GM18907 (cell line): ENCODE results near the gene CALHM2.

Experiments
- ATAC-seq: cut with Tn5 transposase; IDR thresholded peaks from one replicate; pipeline ENCODE4 v1.9.1; 2021; ENCODE audit warnings: mild to moderate bottlenecking, moderate library complexity; ENCODE audit not compliant: unreplicated experiment

The CALHM2 gene

DNA sequence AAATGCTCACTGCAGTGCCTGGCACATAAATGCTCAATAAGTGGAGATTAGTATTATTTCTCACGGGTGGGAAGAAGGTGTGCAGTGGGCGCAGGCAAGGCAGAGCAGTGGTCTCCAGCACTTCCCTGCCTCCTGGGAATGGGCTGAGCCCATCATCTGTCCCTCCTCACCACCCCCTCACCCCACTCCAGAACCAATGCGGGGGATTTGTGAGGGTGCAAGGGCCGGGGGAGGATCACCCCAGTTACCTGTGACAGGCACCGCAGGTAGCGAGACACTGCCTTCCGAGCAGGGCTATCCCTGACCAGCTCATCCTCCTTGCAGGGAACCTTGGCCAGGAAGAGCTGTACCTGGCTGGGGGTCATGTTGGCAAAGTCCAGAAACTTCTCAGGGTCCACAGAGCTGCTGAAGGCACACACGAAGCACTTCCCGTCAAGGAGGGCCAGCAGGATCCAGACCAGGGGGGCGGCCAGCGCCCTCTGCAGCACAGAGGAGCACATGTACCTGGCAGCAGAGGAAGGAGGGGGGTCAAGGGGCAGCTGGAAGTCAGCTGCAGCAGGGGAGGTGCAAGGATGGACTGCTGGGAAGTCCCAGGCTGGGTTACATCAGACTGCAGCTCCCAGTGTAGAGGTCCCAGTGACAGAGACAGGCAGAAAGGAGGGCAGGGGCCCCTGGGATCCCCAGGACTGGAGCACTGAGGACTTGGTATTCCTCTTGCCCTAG lies 24.0 kb upstream of the CALHM2 start:
- ATAC-seq = no peak

DNA sequence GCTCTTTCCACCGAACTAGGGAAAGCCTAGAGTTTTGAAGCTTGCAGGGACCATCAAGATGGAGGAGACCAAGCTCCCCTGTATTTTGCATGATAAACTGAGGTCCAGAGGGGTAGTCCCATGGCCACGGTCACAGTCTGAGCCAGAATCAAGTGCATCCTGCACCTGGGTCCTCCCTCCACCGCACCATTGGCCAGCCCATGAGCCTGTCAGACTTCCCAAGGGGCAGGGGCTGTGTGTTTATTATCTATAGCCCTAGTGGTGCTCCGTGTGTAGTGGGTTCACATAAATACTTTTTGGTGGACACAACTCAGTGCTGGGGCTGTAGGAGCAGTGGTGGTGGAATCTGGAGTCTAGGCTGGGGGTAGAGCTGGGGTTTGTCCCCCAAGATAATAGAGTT lies 23.3 kb upstream of the CALHM2 start:
- no peak for ATAC-seq

DNA sequence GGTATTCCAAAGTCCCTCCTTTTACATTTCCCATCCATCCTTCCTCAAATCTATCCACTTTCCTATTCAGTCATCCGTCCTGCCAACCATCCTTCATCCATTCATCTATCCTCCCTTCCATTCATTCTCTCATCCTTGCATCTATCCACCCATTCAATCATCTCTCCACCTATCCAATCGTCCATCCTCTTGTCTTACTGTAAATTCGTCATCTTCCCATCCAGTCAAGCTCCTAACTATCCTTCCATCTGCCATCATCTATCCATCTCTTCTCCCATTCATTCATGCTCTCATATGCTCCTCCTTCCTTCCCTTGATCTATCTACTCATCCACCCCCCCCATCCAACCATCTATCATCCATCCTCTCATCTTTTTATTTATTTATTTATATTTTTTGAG lies 21.9 kb upstream of the CALHM2 start:
- no peak for ATAC-seq

DNA sequence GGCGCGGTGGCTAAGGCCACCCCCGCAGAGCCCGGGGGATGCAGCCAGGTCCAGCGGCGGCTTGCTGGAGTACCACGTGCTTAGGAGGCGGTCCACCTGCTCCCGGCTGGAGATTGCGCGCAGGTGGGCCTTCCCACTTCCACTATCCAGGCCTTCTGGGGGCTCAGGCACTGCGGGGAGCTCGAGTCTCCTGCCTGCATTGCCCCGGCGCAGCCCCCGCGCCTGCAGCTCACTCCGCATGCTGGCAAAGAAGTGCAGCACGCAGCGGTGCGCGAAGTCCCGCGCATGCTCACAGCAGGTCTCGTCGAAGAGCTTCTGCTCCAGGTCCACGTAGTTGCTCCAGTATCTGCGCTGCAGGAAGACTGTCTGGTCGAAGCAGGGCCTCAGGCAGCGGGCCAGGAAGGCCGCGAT lies 21.1 kb upstream of the CALHM2 start:
- no peak for ATAC-seq

DNA sequence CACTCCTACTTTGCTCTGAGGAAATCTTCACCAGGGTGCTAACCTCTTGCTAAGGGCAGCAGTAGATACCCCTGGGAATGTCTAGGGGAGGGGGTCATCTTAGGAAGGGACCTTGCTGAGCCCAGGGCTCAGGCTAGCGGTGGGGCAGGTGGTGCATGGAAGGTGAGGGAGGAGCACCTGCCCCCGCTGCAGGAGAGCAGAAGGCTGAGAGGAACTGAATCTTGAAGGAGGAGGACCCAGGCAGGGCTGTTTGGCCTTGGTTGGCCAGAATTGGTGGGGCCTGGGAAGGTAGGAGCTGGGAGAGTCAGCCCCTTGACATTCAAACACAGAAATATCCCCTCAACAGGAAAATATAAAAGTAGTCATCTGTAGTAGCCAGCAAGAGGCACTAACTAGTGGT lies 19.8 kb upstream of the CALHM2 start:
- ATAC-seq = no peak

DNA sequence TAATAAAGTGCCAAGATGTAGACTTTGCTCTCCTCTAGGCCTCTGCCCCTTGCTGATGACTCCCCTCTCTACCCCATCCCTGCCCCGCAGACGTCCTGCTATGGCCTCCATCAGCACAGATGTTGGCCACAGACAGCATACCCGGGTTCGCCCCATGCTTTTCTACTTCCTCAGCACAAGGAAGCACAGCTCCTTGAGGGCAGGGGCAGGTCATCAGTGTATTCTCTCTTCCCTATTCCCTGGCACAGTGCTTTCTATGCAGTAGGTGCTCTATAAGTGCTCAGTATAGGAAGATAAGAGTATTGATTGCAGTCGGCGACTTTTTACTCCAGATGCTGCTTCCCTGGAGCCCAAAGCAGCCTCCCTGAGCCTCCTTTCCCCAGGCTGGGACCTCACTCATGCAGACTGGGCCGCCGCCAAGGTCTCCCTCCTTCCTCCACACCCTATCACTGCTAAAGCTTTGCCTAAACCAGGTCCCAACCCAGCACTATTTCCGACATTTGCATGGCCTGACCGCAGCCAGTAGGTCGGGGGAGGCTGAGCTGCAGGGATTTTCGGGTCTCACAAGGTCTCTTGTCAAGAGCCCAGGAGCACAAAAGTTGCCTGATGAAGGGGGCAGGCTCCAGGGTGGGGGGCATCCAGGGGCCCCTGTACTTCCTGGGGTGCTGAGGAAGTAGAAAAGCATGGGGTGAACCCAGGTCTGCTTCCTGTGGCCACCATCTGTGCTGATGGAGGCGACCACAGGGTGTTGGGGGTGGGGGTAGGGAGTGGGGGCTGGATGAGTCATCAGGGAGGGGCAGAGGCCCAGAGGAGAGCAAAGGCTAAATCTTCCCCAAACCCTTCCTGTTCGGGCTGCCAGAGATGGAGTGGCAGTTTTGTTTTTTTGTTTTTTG lies 18.8 kb upstream of the CALHM2 start:
- ATAC-seq = peak; percentile 75

DNA sequence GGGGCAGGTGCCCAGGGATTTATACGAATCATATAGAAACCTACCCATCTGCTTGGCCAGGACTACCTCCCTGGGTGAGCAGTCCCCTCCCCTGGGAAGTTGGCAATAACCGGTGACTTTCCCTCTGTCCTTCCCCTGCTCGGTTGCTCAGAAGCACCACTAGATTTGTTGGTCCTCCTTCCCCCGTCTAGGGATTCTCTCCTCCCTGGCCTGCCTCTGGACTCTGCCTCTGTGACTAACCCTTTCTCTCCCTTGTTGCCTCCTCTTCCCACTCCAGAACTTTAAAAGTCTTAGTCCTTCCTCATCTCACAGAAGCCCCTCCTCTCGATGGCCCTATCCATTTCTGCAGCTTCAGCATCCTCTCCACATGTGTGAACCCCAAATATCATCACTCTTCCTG lies 17.0 kb upstream of the CALHM2 start:
- ATAC-seq = no peak

DNA sequence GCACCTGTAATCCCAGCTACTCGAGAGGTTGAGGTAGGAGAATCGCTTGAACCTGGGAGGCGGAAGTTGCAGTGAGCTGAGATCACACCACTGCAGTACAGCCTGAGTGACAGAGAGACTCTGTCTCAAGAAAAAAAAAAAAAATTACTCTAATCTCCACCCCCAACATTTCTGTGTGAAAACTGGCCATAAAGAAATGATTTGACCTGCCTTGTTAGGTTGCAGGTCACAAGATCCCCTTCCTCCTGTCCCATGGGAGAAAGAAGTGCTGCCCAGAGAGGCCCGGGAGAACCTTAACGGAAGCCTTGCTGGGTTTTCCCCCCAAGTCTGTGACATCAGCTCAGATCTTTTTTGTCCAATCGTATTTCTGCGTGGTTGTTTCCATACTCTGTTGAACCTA lies 15.2 kb upstream of the CALHM2 start:
- ATAC-seq = peak; percentile 41

DNA sequence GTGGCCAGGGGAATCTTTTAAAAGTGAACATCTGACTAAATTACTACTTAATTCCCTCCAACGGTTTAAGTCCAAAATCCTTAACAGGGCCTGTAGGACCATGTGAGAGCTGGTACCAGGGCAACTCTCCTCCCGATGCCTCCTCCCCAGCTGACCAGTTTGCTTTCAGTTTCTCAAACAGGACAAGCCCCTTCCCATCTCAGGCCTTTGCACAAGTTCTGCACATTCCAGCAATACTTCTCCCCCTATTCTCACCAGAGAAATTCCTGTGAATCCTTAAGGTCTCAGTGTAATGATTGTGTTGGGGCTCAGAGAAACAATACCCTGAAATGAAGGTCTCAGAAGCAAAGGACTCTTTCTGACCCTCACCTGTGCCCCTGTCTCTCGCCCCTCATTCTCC lies 14.6 kb upstream of the CALHM2 start:
- ATAC-seq = no peak

DNA sequence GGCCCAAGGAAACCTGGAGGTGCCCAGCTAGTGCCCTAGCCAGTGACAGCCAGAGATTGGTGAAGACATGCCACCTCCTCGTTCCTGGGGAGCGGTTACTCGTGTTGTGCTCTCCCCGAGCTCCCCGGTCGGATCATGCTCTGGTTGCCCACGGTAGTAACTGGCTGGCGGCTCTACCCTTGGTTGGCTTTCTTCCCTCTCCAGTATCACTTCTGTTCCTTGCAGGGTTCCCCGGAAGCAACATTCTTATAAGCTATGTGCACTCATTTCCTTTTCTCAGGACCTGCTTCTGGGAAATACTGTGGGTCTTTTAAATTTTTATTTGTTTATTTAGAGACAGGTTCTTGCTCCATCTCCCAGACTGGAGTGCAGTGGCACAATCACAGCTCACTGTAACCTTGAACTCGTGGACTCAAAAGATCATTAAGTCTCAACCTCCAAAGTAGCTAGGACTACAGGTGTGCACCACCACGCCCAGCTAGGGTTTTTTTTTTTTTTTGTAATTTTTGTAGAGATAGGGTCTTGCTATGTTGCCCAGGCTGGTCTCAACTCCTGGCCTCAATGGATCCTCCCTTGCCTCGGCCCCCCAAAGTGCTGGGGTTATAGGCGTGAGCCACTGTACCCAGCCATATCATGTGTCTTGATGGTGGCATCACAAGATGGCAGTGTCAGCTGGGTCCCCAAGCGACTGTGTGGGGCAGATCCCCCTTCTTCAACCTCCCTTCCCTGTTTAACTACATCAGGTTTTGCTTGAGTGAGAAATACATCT lies 13.4 kb upstream of the CALHM2 start:
- ATAC-seq = no peak

DNA sequence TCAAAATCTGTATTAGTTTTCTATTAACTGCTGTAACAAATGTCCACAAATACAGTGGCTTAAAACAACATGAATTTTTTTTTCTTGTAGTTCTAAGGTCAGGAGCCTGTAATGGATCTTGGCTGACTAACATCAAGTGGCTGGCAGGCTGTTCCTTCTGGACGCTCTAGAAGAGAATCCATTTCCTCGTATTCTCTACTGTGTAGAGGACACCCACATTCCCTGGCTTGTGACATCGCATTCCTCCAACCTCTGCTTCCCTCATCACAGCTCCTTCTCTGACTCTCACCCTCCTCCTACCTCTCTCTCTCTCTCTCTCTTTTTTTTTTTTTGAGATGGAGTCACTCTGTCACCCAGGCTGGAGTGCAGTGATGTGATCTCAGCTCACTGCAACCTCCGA lies 11.3 kb upstream of the CALHM2 start:
- no peak for ATAC-seq

DNA sequence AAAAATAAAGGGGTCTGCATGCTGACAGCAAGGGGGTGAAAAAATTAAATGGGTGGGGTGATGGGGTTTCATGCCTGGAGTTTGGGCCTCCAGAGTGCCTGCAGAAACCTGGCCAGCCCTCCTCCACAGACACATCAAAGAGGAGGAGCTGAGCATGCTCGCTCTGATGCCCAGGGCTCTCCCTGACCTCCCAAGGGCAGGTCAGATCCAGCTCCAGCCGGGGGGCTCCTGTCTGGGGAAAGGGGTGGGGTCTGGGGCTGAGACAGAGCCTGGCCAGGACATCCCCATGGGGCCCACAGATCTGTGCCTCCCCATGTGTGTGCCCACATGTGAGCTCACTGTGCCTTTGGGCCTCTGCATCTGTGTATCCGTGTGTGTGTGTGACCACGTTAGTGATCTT lies 7.4 kb upstream of the CALHM2 start:
- ATAC-seq = no peak

DNA sequence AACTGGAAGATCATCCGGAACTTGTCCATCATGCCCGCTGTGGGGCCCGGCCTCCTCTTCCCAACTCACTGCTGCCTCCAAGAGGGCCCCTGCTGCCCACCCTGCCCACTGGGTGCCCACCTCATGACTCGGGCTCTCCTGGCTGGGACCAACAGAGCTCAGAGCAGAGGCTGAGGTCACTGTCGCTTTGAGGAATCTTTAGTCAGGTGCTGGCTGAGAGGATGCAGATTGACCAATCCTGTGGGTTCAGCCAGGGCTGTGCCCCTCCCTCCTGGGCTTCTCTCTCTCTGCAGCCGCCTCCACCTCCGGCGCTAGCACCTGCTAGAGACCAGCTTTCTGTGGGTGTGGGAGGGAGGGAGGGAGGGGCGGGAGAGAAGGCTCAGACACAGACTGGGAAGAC lies 6.5 kb upstream of the CALHM2 start, which contains the start of gene CALHM1:
CALHM1 (minus strand) TSS at position 181 of the 400 bp plus-strand sequence; CDS start at position 32, 149 bp downstream.
- ATAC-seq = peak; percentile 79

DNA sequence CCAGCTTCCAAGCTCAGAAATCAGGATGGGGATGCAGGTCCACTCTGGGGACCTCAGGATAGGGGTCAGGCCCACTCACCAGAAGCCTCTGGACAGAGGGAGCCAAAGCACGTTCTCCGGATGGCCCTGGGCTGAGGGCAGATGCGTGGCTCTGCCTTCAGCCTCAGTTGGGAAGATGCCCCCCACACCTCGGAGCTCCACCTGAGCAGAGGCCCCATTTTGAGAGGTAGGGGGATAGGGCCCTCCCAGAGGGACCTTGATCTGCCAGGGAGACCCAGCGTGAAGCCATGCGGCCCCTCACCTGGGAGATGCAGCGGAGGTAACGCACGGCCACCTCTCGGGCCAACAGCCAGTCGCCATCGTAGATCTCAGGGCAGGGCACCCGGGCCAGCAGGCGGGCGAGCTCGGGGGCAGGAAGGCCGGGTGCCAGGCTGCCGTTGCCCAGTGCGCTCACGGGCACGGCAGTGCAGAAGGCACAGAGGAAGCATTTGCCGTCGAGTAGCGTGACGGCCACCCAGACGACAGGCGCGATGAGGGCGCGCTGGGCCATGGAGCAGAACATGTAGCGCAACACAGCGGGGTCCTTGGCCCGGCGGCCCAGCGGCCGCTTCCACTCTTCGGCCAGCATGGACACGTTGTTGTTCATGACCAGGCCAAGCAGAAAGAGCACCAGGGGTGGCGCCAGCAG lies 5.9 kb upstream of the CALHM2 start:
- ATAC-seq = no peak

DNA sequence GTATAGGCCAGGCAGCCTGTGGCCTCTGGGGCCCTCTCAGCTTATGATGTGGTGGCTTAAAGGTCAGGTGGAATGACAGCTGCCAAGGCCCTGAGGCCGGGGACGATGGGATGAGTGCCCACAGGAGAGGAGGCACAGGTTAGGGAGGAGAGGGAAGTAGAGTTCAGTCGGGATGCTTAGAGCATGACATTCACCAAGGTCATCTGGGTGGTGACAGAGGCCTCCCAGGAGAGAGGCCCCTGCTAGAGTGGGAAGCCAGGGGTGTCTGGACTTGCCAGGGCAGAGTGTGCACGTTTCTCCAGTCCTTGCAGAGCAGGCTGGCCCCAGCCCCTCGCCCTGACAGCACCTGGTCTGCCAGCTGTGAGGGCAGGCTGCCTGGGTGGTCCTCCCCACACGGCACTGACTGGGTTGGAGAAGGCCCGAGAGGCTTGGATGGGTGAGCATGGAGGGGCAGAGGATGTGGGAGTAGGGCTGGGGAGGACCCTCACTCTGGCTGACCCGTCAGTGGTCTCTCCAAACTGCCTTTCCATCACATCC lies 5.1 kb upstream of the CALHM2 start:
- ATAC-seq = no peak

DNA sequence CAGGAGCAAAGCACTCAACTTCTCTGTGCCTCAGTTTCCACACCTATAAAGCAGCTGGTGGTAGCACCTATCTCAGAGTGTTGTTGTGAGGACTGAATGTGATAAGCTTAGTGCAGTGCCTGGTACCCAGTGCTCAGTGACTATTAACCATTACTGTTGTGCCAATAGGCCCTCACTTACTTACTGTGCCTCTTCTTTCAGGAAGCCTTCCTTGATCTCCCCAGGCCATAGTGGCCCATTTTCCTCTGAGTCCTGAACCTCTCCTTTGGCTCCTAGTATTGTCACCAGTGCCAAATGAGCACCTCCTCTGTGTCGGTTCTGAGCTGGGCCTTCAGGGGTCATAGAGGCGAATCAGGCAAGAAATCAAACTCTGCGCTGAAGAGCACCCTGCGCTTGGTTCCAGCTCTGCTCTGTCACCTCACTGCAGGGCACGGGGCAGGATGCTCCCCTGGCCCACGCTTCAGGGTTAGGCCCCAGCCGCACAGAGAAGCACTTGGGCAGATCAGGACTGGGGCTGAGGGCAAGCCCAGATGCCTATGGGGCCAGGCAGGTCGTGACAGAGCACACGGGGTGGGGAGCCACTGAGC lies 4.0 kb upstream of the CALHM2 start:
- ATAC-seq = no peak

DNA sequence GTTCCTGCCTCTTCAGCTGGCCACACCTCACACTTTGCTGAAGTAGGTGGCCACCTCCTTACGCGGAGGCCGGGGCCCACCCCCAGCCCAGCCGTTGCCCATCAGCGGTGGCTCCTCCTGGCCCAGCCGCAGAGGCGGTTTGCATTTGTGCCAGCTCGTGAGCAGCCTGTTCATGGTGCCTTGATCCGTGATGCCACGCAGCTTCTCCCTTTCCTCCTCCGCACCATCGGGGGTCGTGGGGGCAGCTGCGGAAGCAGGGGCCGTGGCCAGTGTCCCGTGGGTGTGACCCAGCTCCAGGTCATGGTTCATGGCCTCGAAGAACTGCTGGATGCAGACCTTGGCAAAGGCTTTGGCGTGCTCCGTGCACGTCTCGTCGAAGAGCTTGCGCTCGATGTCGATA lies 3.1 kb upstream of the CALHM2 start:
- no peak for ATAC-seq

DNA sequence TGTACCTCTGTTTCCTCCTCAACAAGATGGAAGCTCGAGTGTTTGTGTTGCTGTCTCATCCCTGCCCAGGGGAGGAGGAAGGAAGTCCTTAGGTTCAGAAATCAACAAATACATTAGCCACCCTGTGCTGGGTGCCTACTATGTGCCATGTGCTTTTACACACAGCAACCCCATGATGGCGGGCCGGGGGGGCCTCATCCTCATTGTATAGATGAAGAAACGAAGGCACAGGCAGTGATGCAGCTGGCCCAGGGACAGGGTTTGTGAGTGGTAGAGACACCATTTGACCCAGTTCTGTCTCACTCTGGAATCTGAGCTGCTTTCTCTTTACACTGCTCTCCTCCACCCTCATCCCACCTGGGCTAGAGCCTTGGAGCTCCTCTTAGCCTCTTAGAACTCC lies 1.9 kb upstream of the CALHM2 start:
- ATAC-seq = no peak

DNA sequence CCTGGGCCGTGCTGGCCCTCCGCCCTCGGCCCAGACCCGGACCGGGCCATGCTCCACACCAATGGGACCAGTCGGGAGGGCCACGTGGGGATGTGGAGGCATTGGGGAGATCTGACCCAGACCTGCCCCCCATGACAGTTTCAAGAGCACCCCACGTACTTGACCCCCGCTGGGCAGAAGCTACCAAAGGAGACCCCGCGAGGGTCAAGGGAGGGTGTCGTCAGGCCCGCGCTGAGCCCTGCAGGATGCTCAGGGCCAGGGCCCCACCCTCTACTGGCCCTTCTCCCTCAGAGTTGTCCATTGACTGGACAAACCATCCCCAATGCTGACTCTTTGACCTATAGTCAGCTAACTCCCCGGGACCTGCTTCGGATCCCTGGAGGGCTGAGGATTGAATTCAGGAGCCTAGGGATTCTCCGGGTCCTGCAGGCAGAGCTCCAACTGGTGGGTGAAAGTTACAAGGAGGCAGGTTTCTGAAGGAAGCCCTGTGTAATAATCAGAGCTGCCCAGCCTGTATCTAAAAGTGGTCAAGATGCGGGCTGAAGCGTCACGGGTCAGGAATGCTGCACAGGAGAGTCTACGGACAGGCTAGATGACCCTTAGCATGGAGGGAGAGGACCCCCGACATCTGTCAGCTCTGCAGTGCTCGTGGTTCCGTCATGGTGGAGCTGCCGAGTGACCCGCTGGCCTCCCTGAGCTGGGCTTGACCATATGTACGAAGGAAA lies 498 bp upstream of the CALHM2 start:
- ATAC-seq = no peak
